Measurements from ENCODE around the gene HOXA3. TPM values are rescaled to one million over a fixed set of nuclear protein-coding genes. Genes with fewer than 3 reads are reported as not detected.

Gene HOXA3
- polyA plus RNA-seq, 3 donors, result not detected

DNA sequence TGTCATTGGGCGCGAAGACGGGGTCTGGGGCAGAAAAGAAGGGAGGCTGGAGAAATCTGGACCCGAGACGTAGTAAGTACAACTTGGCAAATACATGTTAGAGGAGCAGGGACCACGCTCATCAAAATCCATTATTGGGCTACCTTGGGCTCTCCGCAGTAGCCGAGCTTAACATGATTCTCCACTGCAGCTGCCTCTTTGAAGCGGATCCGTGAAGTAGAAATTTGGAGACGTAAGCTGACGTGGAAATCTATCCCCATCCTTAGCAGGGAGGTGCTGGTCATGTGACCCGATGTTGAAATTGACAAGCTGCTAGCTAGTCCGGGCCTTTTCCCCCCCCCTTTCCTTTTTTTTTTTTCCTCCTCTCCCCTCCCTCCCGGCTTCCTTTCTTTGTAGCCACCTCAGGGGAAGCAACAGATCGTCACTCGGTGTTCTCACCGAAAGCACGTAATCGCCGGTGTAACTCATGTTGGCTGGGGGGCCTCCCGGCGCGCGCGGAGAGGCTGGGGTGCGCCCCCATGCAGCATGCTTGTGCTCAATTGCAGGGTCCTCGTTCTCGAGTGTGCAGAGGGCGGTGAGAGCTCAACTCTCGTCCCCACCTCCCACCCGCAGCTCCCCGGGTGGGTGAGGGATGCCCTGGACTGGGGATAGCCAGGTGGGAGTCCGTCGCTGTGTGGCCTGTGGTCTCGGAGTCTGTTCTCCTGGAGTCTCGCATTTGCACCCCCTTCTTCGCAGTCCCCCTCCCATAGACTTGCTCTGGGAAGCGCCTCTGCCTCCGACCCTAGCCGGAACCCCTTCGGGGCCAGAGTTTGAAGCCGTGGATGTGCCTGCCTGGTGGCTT, 32.9 kb upstream of the HOXA3 start, which contains the start of gene HOXA11:
Gene HOXA11, minus strand, starts transcription at position 220 of the 841 bp plus-strand sequence. Its CDS starts 88 bp downstream, at position 132.
- Histone ChIP-seq H3K27me3 (ENCODE audit: control insufficient read depth in 2 of 2, insufficient read depth in 2 of 2, low read length in 2 of 2) (peaks cover 86 to 99% of the 10 kb centered on the region in 2 donors), H3K36me3 (replicated peaks in 1 of 2; ENCODE audit: control insufficient read depth in 1 of 2, insufficient read depth in 2 of 2, low read length in 2 of 2) (no peaks in the 10 kb centered on the region), H3K27ac (ENCODE audit: low read depth in 1 of 2, low read length in 2 of 2) (no peak within 1 kb of the TSS), H3K9ac (ENCODE audit: insufficient read depth, low read length, poor library complexity, severe bottlenecking) (no peak within 1 kb of the TSS), H2AFZ (ENCODE audit: insufficient read depth, low read depth, low read length, poor library complexity, severe bottlenecking) (peak within 1 kb of the TSS; percentile 58), H3K79me2 (ENCODE audit: insufficient read depth, low read length) (no peaks in the 10 kb centered on the region), H3K4me2 (replicated peaks; ENCODE audit: extremely low read depth, low read length, poor library complexity, severe bottlenecking) (peak within 1 kb of the TSS; percentile 76), H4K20me1 (ENCODE audit: insufficient read depth, low read length) (no peaks in the 10 kb centered on the region), H3K4me3 (replicated peaks in 1 of 3; ENCODE audit: low read depth in 2 of 3, low read length in 3 of 3) (peak within 1 kb of the TSS in 2 of 3 experiments; percentile 20 to 71), H3K4me1 (ENCODE audit: control insufficient read depth in 1 of 2, insufficient read depth in 2 of 2, low read length in 2 of 2) (peaks cover 49 to 51% of the 10 kb centered on the region in 2 donors), H3K9me3 (replicated peaks in 1 of 2; ENCODE audit: control insufficient read depth in 1 of 2, insufficient read depth in 1 of 2, low read length in 2 of 2) (peaks cover 11 to 59% of the 10 kb centered on the region in 2 donors)
- Mint-ChIP-seq H3K4me1 (peaks cover 64% of the 10 kb centered on the region), H3K9me3 (peaks cover 3 to 52% (median 38%) of the 10 kb centered on the region in 7 donors), H3K36me3 (peaks cover 18 to 34% of the 10 kb centered on the region in 2 donors), H3K4me3 (peak within 1 kb of the TSS; percentile 72 to 93), H3K27ac (peak within 1 kb of the TSS in 1 of 7 donors; percentile 47), H3K27me3 (ENCODE audit: low read depth in 3 of 3) (peaks cover 96 to 99% (median 99%) of the 10 kb centered on the region in 3 donors)
- intact Hi-C loops (cut with micrococcal nuclease), result loop anchor here (5.0 kb wide), 1 partner anchor 33 kb away; the partner anchor contains the start of gene HOXA3 (in 2 of the 2)
- whole genome bisulfite sequencing (ENCODE audit: insufficient coverage), result 6% methylated on average over 34 of the region's 43 CpGs
- DNase-seq, result peak in 2 of 3 donors; percentile 58 to 76
- TF ChIP-seq CTCF (IDR thresholded peaks at IDR 0.05), result no peak

GRCh38 chr7:27184337-27185012, 32.1 kb upstream of the HOXA3 start:
- Histone ChIP-seq H3K9me3 (replicated peaks in 1 of 2; ENCODE audit: control insufficient read depth in 1 of 2, insufficient read depth in 1 of 2, low read length in 2 of 2) (peaks cover 11 to 53% of the 10 kb centered on the region in 2 donors), H4K20me1 (ENCODE audit: insufficient read depth, low read length) (no peaks in the 10 kb centered on the region), H3K4me1 (ENCODE audit: control insufficient read depth in 1 of 2, insufficient read depth in 2 of 2, low read length in 2 of 2) (peaks cover 55 to 56% of the 10 kb centered on the region in 2 donors), H3K36me3 (replicated peaks in 1 of 2; ENCODE audit: control insufficient read depth in 1 of 2, insufficient read depth in 2 of 2, low read length in 2 of 2) (no peaks in the 10 kb centered on the region), H3K9ac (ENCODE audit: insufficient read depth, low read length, poor library complexity, severe bottlenecking) (no peak overlapping the region), H3K27ac (ENCODE audit: low read depth in 1 of 2, low read length in 2 of 2) (no peak overlapping the region), H3K4me3 (replicated peaks in 1 of 3; ENCODE audit: low read depth in 2 of 3, low read length in 3 of 3) (peak overlapping the region in 2 of 3 experiments; percentile 20 to 71), H3K79me2 (ENCODE audit: insufficient read depth, low read length) (no peaks in the 10 kb centered on the region), H3K4me2 (replicated peaks; ENCODE audit: extremely low read depth, low read length, poor library complexity, severe bottlenecking) (peak overlapping the region; percentile 76), H3K27me3 (ENCODE audit: control insufficient read depth in 2 of 2, insufficient read depth in 2 of 2, low read length in 2 of 2) (peaks cover 81 to 99% of the 10 kb centered on the region in 2 donors), H2AFZ (ENCODE audit: insufficient read depth, low read depth, low read length, poor library complexity, severe bottlenecking) (peak overlapping the region; percentile 58)
- WGBS (ENCODE audit: insufficient coverage), result 2% methylated on average over 65 of the region's 72 CpGs
- peak in 1 of 3 donors; percentile 44 for DNase-seq
- intact Hi-C loops (cut with micrococcal nuclease), result loop anchor here (1.0 to 5.0 kb wide), 2 partner anchors 11 to 32 kb away; partner anchors contain the start of gene HOXA3 (in 2 of the 2)
- Mint-ChIP-seq H3K27me3 (ENCODE audit: low read depth in 3 of 3) (peaks cover 94 to 99% (median 99%) of the 10 kb centered on the region in 3 donors), H3K9me3 (peaks cover 3 to 45% (median 33%) of the 10 kb centered on the region in 7 donors), H3K4me3 (peak overlapping the region; percentile 72 to 93), H3K36me3 (peaks cover 18 to 31% of the 10 kb centered on the region in 2 donors), H3K27ac (peak overlapping the region in 1 of 7 donors; percentile 41), H3K4me1 (peaks cover 62% of the 10 kb centered on the region)
- TF ChIP-seq CTCF (IDR thresholded peaks at IDR 0.05), result no peak

Measured in CD14-positive monocyte (primary cell).